Measurements from ENCODE around the gene OTULIN.

OTULIN gene

DNA sequence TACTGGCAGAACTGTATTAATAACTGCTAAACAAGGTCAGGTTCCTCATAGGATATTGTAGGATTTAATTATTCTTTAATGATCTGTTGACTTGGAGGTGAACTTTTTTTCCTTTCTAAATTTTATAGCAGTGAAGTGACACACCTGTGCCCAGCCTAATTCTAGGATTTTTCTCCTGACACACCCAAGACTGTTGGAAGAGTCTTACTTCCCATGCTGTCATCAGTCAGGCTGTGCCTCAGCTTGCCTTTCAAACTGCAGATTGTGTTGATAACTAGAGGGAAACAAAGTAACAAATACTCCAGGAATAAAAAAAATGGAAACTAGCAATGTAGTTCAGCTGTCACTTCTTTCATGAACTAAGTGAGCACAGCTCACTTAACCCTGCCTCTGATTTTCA is 22.0 kb downstream of the OTULIN start:
- TF ChIP-seq, protein P1, sequence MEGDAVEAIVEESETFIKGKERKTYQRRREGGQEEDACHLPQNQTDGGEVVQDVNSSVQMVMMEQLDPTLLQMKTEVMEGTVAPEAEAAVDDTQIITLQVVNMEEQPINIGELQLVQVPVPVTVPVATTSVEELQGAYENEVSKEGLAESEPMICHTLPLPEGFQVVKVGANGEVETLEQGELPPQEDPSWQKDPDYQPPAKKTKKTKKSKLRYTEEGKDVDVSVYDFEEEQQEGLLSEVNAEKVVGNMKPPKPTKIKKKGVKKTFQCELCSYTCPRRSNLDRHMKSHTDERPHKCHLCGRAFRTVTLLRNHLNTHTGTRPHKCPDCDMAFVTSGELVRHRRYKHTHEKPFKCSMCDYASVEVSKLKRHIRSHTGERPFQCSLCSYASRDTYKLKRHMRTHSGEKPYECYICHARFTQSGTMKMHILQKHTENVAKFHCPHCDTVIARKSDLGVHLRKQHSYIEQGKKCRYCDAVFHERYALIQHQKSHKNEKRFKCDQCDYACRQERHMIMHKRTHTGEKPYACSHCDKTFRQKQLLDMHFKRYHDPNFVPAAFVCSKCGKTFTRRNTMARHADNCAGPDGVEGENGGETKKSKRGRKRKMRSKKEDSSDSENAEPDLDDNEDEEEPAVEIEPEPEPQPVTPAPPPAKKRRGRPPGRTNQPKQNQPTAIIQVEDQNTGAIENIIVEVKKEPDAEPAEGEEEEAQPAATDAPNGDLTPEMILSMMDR (IDR thresholded peaks at IDR 0.05; ENCODE audit: low read depth, low read length, missing control alignments): no peak
- H3K4me3 ChIP-seq (replicated peaks; ENCODE audit: low read depth, low read length): no peak overlapping the region
- DNase-seq (ENCODE audit: extremely low read depth, low read depth): no peak

DNA sequence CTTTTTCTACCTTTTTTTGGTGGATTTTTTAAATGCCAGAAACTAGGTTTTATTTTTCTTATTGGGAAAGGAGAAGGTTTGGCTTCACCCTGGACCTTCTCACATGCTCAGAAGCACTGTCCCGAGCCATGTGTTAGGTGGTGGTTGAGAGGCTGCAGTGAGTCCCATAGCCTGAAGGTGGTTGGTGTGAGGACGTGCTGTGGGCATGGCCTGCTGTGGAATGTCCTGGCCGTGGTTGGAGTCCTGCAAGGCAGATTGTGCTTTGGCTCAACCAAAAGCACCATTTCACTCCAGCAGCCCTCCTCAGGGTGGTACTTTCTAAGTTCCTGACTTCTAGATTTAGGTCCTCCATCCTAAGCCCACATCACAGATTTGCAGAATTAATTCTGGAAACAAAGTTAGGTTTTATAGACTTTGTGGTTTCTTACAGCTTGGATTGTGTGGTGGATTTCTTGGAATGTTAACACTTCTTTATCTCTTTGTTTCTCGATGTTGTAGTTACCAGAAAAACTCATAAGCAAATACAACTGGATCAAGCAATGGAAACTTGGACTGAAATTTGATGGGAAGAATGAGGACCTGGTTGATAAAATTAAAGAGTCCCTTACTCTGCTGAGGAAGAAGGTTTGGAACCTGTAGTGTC is 22.6 kb downstream of the OTULIN start:
- TF ChIP-seq, protein P1 (IDR thresholded peaks at IDR 0.05; ENCODE audit: low read depth, low read length, missing control alignments): no peak
- H3K4me3 ChIP-seq (replicated peaks; ENCODE audit: low read depth, low read length): no peak overlapping the region
- no peak for DNase-seq (ENCODE audit: extremely low read depth, low read depth)

DNA sequence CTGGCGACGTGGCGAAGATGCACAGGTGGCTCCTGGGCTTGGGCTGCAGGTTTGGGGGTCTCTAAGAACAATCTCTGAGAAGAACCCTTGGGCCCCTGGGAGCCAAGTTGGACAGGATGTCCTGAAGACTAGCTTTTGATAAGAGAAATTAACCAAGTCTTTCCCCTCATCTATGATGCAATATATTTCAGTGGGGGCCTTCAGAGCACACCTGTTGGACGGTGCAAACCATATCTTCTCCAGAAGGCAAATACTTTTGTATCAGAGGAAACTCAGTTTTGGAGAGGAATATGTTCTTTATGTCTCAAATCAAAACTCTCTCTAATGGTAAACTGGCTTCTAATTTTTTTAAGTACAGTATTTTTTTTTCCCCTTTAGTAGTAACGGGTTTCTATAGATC is 28.6 kb downstream of the OTULIN start:
- TF ChIP-seq, protein P1 (IDR thresholded peaks at IDR 0.05; ENCODE audit: low read depth, low read length, missing control alignments): no peak
- no peak overlapping the region for H3K4me3 ChIP-seq (replicated peaks; ENCODE audit: low read depth, low read length)
- no peak for DNase-seq (ENCODE audit: extremely low read depth, low read depth)

DNA sequence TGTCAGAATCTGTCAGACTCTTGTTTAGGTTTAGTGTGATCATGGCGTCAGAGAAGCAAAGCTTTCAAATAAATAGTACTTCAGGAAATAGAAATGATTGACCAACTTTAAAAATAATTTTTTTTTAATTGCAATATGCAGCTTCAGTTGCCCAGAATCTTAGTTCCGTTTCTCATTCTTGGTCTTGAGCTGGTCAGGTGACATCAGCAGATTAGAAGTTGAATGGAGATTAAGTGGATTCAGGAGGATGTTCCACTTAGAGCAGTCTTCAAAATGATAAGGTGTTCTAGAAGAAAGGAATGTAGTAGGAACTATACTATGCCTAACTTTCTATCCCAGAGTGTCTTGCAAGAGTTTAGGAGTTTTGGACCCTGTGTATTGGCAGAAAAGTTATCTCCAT is 30.6 kb downstream of the OTULIN start:
- no peak for DNase-seq (ENCODE audit: extremely low read depth, low read depth)
- H3K4me3 ChIP-seq (replicated peaks; ENCODE audit: low read depth, low read length): no peak overlapping the region

DNA sequence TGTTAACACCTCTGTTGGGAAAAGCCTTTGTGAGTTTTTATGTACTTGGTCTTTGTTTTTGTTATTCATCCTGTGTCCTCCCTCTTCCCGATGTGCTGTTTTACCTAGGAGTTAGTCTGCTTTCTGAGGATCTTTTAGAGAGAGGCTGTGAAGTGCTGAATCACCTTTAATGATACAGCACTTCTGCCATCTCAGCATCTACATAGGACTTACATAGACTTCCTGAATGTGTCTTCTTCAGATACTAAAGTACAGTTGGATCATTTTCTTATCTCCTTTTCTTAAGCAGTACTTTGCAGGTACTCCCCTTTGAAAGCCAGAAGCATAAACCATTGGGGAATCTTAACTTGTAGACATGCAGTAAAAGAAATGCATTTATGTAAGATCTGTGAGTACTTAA is 31.5 kb downstream of the OTULIN start:
- TF ChIP-seq, protein P1 (IDR thresholded peaks at IDR 0.05; ENCODE audit: low read depth, low read length, missing control alignments): no peak
- H3K4me3 ChIP-seq (replicated peaks; ENCODE audit: low read depth, low read length): no peak overlapping the region
- no peak for DNase-seq (ENCODE audit: extremely low read depth, low read depth)

More for the DNA sequence above, 30.6 kb downstream of the OTULIN start:
- TF ChIP-seq, protein P1 (IDR thresholded peaks at IDR 0.05; ENCODE audit: low read depth, low read length, missing control alignments): no peak

DNA sequence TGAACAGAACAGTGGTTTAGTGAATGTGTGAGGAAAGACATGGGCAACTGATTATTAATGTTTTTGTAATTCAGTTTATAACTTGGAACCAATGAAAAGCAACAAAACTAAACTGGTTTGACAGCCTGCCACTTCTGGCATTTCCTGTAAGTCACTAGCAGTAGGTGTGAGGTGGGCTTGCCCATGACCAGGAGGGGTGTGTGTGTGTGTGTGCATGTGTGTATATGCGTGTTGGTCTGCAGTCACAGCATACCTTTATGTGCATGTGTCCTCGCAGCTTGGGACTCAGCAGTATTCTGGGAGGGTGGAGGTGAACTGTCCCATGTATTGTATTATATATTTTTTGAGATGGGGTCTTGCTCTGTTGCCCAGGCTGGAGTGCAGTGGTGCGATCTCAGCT is 32.3 kb downstream of the OTULIN start:
- DNase-seq (ENCODE audit: extremely low read depth, low read depth): no peak
- H3K4me3 ChIP-seq (replicated peaks; ENCODE audit: low read depth, low read length): no peak overlapping the region
- TF ChIP-seq, protein P1 (IDR thresholded peaks at IDR 0.05; ENCODE audit: low read depth, low read length, missing control alignments): no peak

DNA sequence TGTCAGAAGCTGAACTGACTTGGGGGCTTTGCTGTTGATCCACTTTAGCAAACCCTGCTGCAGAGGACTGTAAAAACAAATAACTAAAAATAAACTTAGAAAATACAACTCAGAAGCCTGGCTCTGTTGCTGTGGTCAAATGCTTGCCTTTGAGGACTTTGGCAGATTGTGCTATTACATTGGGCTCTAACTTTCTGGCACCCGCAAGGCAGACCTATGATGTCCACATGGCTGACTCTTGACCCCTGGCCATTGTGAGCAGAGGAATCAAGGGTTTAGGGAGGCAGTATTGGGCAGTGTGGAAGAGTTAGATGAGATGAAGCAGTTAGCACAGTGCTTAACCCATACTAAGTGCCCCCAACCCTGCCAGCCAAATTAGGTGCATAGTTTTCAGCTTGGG is 34.0 kb downstream of the OTULIN start:
- no peak for DNase-seq (ENCODE audit: extremely low read depth, low read depth)
- no peak overlapping the region for H3K4me3 ChIP-seq (replicated peaks; ENCODE audit: low read depth, low read length)
- TF ChIP-seq, protein P1 (IDR thresholded peaks at IDR 0.05; ENCODE audit: low read depth, low read length, missing control alignments): no peak

All from HFF-Myc (cell line).